ENCODE data around the gene SOX4.

- TF ChIP-seq CTCF (IDR thresholded peaks at IDR 0.05): no peak
- TF ChIP-seq POLR2A (IDR thresholded peaks at IDR 0.05): no peak
Measured at GRCh38 chr6:21596145-21596948, 2.8 kb downstream of the SOX4 start.

Data from stomach (tissue), 4 donors.